ENCODE measurements around the gene CYP21A2.

- no peak for TF ChIP-seq TSHZ2 (CRISPR knock-in tag; IDR thresholded peaks at IDR 0.05)
- no peak for TF ChIP-seq ZNF565 (CRISPR knock-in tag; conservative IDR thresholded peaks at IDR 0.05; ENCODE audit: low read depth)
- no peak for TF ChIP-seq ZNF8 (CRISPR knock-in tag; IDR thresholded peaks at IDR 0.05)
- TF ChIP-seq, protein P1, sequence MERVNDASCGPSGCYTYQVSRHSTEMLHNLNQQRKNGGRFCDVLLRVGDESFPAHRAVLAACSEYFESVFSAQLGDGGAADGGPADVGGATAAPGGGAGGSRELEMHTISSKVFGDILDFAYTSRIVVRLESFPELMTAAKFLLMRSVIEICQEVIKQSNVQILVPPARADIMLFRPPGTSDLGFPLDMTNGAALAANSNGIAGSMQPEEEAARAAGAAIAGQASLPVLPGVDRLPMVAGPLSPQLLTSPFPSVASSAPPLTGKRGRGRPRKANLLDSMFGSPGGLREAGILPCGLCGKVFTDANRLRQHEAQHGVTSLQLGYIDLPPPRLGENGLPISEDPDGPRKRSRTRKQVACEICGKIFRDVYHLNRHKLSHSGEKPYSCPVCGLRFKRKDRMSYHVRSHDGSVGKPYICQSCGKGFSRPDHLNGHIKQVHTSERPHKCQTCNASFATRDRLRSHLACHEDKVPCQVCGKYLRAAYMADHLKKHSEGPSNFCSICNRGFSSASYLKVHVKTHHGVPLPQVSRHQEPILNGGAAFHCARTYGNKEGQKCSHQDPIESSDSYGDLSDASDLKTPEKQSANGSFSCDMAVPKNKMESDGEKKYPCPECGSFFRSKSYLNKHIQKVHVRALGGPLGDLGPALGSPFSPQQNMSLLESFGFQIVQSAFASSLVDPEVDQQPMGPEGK (CRISPR knock-in tag; IDR thresholded peaks at IDR 0.05; ENCODE audit: borderline replicate concordance): no peak
- TF ChIP-seq ZNF70 (CRISPR knock-in tag; IDR thresholded peaks at IDR 0.05): no peak
Observed at GRCh38 chr6:32045811-32046449, 7.7 kb downstream of the CYP21A2 start.
